Ammon's horn (tissue), 1 donor: ENCODE measurements around the gene BRD1.

Experiments used
- DNase-seq: peaks from one replicate; pipeline ENCODE4 v3.0.0-alpha.2; 2016; ENCODE audit warnings: low spot score

The BRD1 gene

DNA sequence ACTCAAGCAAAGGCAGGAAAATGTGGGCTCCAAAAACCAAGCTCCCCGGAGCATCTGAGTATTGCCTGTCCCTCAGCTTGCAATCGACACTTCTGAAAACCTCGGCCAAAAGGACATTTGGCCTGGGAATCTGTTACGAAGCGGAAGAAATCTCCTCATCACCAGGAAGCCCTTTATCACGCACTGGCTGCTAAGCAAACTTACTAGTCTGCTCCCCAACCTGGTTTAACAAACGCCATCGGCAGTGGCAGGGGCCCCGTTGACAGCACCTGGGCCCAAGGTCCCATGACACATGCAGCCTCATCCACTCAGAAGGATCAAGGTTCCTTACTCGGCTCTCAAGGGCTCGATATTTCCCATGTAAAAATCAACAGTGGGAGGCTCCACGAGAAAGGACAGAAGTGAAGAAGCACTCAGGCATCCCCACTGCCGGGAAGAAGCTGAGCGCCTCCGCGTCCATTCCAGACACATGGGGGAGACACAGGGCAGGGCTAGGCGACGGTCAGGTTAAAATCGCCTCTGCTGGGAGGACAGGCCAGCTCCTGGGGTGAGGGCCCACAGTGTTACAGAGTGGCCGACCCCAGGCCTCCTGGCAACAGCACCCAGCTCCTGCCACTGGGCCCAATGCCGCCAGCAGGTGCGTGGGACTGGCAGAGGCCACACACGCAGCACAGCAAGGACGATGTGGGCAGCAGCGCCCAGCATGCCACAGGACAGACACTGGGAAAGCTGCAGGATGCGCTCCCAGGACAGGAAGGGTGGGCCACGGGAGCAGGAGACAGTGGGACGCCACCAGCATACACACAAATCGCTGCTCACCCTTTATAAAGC lies 27.1 kb downstream of the BRD1 start:
- no peak for DNase-seq

DNA sequence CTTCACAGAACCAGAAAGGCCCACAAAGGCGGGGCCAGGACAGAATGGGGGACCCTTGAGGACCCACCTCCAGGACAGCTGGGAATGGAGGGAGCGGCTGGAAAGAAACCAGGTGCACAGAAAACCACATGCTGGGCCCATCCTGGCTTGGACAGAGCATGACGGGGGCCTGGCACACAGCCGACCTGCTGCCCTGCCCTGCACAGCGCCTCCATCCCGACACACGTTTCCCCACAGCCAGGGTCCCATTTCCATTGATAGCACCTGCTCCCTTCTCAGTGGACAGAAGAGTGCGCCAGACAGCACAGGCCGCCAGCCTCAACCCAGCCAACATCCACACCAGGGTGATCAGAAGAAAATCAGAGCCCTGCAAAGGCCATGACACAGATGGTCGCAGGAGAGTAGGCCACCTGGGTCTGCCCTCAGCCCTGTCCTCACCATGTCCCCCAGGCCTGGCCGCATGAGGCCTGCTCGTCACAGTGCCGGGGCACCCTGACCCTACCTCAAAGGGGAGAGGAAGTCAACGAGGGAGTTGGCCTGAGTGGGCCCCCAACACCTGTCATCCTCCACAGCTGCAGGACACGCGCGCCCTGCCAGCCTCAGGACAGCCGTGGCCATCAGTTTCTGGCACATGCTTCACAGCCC lies 28.1 kb downstream of the BRD1 start:
- DNase-seq = no peak

DNA sequence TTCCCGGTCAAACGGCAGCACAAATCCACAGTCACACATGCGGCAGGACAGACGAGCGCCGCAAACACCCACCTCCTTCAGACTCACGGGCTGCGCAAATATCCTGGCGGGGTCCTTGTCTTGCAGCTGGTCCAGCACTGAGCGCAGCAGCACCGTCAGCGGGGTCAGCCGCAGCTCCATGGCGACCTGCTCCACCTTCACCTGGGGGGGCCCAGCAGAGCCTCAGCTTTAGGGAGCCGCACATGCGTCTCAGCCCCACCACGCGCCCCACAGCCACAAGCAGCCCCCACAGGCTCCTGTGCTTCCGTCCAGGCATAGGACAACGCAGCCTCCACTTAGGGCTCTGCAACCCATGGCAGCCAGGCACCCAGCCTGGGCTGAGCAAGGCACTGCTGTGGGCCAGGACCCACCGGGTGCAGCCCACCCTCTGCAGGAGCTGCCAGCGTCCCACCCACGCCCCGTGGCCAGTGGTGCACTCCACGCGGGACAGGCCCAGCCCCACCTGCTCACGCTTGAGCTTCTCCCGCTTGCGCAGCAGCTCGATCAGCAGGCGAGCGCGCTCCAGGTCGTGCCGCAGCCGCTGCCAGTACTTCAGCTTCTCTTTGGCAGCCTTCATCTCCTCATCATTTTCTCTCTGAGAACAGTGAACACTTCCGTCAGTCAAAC lies 29.1 kb downstream of the BRD1 start:
- no peak for DNase-seq

DNA sequence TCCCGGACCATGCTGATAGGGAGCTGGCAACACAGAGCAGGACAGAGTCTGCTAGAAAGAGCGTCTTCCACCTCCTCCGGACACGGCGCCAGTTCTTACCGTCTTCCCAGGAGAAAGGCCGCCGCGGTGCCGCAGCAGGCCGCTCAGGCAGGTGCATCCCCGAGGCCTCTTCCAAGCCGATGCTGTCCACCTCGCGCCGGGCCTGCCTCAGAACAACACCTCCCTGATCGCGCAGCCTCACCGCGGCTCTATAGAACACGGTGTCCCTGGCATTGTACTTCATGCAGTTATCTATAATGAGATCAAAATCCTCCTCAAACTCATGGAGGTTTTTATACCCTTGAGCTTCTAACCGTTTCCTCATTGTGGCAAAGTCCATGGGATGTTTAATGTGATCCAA lies 30.0 kb downstream of the BRD1 start:
- DNase-seq = no peak

DNA sequence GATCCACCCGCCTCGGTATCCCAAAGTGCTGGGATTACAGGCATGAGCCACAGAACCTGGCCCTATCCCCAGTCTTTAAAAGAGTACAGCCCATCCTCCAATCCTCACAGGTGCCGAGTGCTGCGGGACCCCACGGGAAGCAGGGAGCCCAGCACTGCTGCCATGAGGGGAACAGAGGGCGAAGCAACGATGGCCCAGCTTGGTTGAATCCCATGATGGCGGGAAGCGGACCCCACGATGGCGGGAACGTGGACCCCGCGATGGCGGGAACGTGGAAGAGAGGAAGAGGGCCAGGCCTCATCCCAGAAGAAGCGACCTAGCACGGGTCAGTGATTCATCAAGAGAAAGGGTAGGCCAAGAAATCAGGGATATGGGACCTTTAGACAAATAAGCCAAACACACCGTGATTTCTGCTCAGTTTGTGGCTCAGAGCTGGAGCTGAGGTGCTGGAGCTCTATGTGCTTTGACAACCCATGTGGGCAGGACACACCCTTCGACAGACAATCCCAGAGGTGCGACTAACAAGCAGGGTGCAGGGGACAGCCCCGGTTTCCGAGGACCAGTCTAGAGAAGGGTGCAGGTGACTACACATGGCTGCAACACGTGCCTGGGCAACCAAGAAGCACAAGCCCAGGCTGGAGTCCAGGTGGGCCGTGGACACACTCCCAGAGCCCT lies 30.9 kb downstream of the BRD1 start:
- DNase-seq = no peak

DNA sequence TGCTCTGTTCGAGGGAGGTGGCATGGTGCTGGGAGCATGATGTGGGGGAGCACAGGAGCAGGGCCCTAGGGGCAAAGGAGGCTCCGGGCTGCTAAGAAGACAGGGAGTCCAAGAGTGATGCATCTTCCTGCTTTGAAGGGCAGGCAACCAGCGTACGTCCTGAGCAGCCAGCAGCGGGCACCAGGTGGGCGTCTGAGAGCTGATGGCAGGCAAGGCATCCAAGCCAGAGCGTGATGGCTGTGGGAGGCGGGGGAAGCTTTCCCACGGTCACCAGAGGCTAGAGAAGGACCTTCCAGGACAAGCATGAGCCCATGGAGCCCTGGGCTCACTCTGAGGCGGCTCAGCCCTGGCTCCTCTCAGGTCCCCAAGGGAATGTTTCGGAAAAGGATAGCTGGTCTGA lies 32.2 kb downstream of the BRD1 start:
- no peak for DNase-seq

DNA sequence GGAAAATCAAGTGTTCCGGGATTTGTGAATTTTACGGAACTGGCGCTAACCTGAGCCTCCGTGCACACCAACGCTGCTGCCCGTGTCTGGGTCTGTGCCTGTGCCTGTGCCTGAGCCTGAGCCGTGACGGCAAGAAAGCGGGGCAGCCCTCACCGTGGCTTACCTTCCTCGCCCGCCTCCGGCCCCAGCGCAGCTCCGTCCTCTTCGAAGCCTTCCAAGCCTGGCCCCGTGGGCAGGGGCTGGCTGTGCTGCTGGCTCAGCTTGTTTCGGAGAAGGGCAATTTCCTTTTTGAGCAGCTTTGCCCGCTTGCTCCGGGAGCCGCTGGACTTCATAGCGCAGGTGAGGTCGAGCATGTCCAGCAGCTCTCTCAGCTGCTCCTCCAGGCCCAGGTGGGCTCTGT lies 33.8 kb downstream of the BRD1 start:
- no peak for DNase-seq

DNA sequence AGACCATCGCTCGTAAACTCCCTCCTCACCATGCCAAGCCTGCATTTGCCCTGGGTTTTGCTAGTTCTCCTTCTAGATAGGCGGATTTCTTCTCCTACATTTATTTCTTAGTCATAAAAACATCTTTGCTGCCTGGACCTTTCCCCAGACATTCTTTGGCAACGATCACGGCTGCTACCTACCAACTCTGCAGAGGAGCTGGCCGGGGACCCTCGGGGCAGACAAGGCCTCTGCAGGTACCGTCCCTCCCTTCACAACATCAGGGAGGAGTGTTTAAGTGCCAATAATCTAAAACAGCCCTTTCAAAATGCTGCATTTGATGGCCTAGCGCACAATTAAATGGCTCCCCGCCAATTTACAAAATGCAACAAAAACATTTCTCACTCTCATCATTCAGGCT lies 34.4 kb downstream of the BRD1 start:
- DNase-seq = no peak

DNA sequence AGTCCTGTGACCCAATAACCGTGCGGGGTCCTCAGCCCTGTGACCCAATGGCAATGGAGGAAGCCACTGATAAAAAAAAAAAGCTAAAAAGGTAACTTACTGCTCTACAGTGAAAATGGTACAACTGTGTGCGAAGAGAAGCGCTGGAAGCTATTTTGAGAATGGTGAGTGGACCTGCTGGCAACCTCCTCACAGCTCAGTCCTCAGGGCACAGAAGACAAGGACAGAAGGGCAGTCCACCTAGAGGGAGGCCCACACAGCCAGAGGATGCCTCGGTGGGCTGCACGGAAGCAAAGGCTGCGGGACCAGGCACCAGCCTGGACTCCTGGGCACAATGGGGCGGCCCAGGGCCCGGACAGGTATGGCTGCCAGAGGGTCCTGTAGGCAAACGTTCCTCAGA lies 35.6 kb downstream of the BRD1 start:
- no peak for DNase-seq

DNA sequence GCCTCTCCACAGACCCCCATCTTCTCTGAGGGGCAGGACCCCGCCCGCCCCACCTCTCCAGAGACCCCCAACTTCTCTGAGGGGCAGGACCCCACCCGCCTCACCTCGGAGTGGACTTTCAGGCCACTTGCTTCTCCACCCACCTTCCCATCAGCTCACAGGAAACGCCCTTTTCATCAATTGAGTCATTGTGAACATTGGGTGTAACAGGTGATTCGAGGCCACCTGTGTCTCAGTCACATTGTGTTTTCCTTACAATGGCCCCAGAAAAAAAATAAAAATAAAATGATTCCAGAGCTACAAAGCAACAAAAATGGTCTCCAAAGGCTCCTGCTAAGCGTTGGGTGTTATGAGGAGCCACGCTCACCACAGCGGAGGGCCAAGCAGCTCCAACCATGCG lies 36.0 kb downstream of the BRD1 start:
- DNase-seq = no peak

DNA sequence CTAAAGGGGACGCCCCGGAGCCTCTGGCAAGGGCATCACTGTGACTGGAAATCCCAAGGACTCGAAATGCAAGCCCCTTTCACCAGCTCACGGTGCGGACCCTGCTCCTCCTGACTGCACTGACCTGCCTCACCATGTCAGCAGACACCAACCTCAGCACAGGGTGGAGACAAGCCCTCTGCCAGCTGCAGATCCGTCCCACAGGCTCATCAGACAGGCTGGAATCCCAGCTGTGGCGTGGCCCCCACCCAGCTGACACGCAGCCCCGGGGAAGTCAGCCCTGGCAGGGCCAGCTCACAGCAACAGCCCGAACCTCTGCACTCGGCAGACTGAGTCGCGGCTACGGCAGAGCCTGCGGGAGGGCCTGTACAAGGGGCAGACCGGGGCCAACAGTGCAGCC lies 36.8 kb downstream of the BRD1 start:
- DNase-seq = no peak

DNA sequence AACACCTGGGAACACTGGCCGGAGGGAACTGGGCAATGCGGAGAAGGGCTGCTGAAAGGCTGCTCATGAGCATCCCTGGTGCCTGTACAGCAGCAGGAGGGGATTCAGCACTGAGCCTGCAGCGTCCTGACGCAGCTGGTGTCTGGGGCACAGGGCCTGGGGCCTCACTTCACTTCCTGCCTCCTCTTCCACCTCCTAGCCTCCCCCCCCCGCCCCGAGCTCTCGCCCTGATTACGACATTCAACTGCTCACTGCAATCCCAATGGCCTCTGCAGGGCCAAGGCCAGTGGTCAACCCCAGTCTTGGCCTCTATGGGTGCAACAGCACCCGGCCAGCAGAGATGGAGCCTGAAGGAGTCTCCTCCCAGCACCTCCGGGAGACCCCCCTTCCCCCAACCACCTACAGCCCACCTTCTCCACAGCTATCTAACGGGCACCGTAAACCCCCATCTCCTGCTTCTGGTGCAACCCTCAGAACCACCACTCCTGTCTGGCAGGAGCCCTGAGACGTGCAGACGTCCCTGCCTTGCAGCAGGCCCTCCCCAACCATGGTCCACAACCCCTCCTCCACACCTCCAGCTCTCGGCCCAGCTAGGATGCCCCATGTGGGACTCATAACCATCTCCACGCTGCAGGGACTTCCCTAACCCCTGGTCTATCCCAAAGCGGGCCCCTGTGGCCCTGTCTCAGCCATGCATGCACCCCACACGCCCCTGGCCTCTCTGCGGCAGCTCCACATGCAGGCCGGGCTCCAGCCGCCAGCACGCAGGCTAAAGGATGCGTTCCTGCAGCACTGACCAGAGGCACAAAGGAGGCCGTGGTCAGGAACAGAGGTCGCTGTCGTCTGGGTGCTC lies 38.2 kb downstream of the BRD1 start:
- DNase-seq = no peak

DNA sequence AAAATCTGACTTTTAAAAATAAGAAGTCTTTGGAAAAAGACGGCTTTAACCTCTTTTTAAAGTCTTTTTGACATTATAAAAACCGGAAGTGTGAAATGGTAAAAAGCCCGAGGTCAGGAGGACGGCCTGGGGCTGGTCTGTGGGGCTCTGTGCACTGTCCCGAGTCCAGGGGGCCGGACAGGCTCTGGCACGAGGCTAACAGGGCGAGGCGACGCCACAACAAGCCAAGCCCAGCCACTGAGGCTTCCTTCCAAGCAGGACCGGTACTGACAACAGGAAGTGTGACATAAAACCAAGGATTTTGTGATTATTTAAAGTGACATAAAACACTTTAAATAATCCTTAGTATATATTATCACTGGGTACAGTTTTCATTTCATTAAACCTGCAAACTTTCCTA lies 39.2 kb downstream of the BRD1 start:
- no peak for DNase-seq

DNA sequence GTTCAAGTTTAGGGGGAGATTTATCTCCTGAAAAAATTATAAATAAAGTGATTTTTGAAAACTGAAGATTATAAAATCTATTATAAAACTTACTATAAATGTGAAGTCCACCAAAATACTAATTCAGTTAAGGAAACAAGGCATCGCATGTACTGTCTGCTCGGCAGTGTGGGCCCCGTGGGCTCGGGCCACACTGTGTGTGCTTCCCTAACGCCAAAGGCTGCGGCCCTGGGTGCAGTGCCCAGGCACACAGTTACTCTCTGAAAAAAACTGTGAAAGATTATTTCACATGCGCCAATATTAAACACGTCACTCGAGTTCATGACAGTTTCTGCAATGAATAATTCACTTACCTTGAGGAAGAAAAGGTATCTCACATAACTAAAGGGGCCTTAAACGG lies 39.8 kb downstream of the BRD1 start:
- DNase-seq = no peak

DNA sequence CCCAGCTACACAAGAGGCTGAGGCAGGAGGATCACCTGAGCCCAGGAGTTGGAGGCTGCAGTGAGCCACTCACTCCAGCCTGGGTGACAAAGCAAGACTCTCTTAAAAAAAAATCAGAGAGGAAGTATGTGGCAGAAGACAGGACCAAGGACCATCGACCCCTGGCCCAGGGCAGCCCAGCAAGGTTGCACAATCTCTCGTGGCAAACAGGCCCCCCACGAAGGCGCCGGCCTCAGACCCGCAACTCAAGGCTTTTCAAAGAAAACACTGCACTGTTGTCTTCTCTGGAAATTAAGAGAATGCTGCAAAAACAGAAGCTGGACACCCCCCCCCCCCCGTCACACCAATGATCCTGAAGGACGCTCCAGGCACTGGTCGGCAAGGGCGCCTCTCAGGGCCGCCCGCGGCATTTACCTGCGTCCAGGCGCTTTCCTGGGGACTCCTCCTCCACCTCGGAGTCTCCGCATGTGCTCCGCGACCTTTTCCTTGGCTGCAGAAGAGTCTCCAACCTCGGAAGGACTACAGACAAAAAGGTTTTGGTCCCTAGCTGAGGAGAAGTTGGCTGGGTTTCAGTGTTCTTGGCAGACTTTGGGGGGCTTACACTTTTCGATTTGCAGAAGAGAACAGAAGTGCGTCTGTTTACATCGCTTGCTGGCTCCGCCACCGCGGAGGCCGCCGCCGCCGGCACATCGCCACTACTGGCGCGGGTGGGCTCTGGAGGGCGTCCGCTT lies 40.5 kb downstream of the BRD1 start:
- no peak for DNase-seq

DNA sequence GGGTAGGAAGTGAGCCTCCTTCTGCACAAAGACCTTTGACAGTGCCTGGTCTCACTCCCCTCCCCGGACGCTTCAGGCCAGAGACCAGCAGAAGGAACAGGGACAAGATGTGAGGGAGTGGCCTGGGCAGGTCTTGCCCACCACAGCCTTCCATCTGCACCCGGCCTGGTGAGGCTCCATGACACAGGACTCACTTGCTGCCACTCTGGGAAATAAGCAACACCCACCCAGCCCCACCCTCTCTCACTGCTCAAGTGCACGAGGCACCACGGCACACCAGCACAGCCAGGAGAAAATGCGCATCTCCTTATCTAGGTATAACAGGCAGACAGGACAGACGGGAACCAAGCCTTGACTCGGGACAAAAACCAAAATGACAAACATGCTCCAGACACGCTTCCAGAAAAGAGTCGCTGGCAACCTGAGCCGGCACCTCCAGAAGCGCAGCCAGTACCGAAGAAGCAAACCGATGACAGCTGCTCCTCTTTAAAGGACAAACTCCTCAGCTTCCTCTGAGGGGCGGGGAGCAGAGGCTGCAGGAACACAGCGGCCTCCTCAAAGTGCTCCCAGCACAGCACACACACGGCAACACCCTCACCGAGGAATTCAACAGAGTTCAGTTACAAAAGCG lies 41.7 kb downstream of the BRD1 start:
- no peak for DNase-seq

DNA sequence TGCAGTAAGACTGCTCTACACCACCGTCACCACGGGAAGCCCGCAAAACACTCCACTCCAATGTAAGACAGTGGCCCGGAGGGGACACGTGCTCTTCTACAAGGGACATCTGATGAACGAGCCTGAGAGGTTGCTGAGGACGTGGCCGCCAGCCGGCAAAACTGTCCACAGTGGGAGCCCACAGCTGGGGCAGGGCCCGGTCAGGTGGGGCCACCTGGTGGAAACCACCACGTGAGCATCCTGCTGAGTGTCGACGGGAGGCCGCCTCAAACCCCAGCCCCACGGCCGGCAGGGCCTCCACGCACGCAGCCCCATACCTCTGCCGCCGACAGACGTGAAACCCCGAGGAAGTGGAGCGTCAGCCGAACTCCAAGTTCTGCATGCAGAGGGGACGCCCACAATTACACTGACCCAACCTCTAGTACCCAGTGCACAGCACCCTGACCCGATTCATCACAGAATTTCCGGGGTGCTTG lies 42.6 kb downstream of the BRD1 start:
- DNase-seq = no peak

DNA sequence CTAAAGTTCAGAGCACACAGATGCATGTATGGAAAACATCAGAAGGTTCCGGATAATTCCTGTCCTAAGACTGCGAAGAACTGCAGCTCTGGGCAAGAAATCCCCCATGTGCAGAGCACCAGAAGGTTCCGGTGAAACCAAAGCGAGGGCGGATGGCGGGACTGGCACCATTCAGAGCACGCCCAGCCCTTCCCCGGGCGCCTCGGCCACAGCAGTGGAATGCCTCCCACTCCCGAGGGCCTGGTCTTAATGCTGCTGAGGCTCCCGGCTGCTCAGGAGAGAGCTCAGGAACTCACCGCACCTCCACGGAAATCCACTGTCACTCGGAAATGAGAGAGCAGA lies 43.1 kb downstream of the BRD1 start:
- DNase-seq = no peak

DNA sequence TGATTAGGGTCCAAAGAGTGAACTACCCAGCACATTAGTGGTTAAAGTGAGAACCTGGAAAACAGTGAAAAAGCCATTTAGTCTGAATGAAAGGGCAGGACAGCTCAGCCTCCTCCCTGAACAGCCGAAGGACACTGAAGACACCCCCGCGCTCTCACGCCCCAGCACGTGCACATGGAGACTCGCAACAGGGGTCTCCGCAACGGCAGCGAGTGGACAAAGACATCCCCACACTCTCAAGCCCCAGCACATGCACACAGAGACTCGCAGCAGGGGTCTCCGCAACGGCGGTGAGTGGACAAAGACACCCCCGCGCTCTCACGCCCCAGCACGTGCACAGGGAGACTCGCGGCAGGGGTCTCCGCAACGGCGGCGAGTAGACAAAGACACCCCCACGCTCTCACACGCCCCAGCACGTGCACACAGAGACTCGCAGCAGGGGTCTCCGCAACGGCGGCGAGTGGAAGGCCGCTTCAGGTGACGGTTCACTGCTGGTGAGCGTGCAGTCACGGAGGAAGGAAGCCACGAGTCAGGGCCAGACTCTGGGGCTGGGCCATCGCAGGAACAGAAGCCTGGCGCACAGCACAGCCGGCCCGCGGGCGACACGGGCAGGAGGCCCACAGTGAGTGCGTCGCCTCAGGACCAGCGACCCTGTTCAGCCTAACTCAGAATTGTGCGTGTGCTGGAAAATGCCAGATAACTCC lies 43.6 kb downstream of the BRD1 start:
- no peak for DNase-seq
